K562 (cell line): ENCODE data around the gene ST6GALNAC3. TPM values are rescaled to one million over a fixed set of nuclear protein-coding genes. Genes with fewer than 3 reads are reported as not detected.

Source experiments
- ATAC-seq: fragments of 200-7000 bp; cut with Tn5 transposase; 3 replicates; pipeline ENCODE4 v1.9.1; 2020; ENCODE audit warnings: moderate library complexity
- BruUV-seq: library from RNA; stranded (reverse); fragments of 400-500 nt; replicated peaks from 2 replicates; lab custom pipeline; 2021; lab: Mats Ljungman, UMichigan
- CTCF ChIA-PET: fragments of 300-600 bp; formaldehyde crosslinking; extraction: SDS; loops from one replicate; lab custom pipeline; 2021; ENCODE audit warnings: low intra/inter-chr PET ratio; lab: Yijun Ruan, JAX
- POLR2A ChIA-PET: fragments of 300-600, 350-650 bp; sonication (Branson Sonifier 250); formaldehyde crosslinking; extraction: SDS; loops from one replicate; lab custom pipeline; 2021; ENCODE audit warnings: antibody characterized with exemption, inconsistent platforms; lab: Yijun Ruan, JAX
- DNase-seq, 4 experiments: peaks; one replicate each; pipeline versions ENCODE4 v3.0.0 to v3.0.0-alpha.2; 2011 to 2018; ENCODE audit warnings: low spot score in 3 of 4, mixed read lengths in 3 of 4; ENCODE audit errors: extremely low read depth in 1 of 4
- FAIRE-seq: peaks from 2 replicates; lab custom pipeline; 2011; peaks lifted over from hg19 to GRCh38; lab: Jason Lieb, UNC
- H2AFZ ChIP-seq: 2 replicates; pipeline ENCODE4 v1.6.0; 2011; ENCODE audit warnings: low read depth, low read length, control low read depth, inconsistent platforms
- H3K27ac ChIP-seq: fragments of 200-600 bp; 3 replicates; pipeline ENCODE4 v1.8.0; 2011; ENCODE audit warnings: low read depth, mild to moderate bottlenecking, control low read depth, inconsistent platforms, low read length, moderate library complexity, mixed read lengths; ENCODE audit errors: extremely low read depth
- H3K27me3 ChIP-seq, 2 experiments: fragments of 300-600 bp in 1 of 2; 2 replicates in 1 of 2; 3 replicates in 1 of 2; pipeline versions ENCODE4 v1.6.0 to v1.8.0; 2011; ENCODE audit warnings: inconsistent platforms in 2 of 2, low read length in 2 of 2, mild to moderate bottlenecking in 1 of 2, mixed read lengths in 1 of 2, moderate library complexity in 1 of 2; ENCODE audit not compliant: control insufficient read depth in 2 of 2, insufficient read depth in 2 of 2
- H3K36me3 ChIP-seq: fragments of 300-600 bp; 3 replicates; pipeline ENCODE4 v1.8.0; 2011; ENCODE audit warnings: mild to moderate bottlenecking, low read length, inconsistent platforms; ENCODE audit not compliant: control insufficient read depth, insufficient read depth
- H3K4me1 ChIP-seq, 2 experiments: fragments of 200-600 bp in 1 of 2; replicated peaks in 1 of 2; 2 replicates in 1 of 2; 3 replicates in 1 of 2; pipeline versions ENCODE4 v1.5.1 to v1.8.0; 2011; ENCODE audit warnings: inconsistent platforms in 2 of 2, low read length in 2 of 2, mild to moderate bottlenecking in 1 of 2, mixed read lengths in 1 of 2, moderate library complexity in 1 of 2; ENCODE audit not compliant: control insufficient read depth in 2 of 2, insufficient read depth in 2 of 2
- H3K4me2 ChIP-seq: 2 replicates; pipeline ENCODE4 v1.6.1; 2011; ENCODE audit warnings: low read length, control low read depth, inconsistent platforms, mixed read lengths; ENCODE audit not compliant: insufficient read depth
- H3K4me3 ChIP-seq: fragments of 200-600 bp; sonication (generic), shearing (Covaris generic); 2 replicates; pipeline ENCODE4 v1.5.1; 2016; ENCODE audit warnings: control low read depth, inconsistent platforms
- H3K79me2 ChIP-seq: fragments of 200-600 bp; 3 replicates; pipeline ENCODE4 v1.8.0; 2011; ENCODE audit warnings: low read length, inconsistent platforms; ENCODE audit not compliant: control insufficient read depth, insufficient read depth
- H3K9ac ChIP-seq, 2 experiments: 2 replicates each; pipeline versions ENCODE4 v1.6.0 to v1.6.1; 2011; ENCODE audit warnings: low read depth in 2 of 2, low read length in 2 of 2, control low read depth in 1 of 2, inconsistent platforms in 1 of 2, mild to moderate bottlenecking in 1 of 2, mixed read lengths in 1 of 2; ENCODE audit not compliant: insufficient read depth in 1 of 2
- H3K9me1 ChIP-seq: one replicate; pipeline ENCODE4 v1.6.0; 2011; ENCODE audit warnings: inconsistent platforms, mild to moderate bottlenecking, low read length, moderate library complexity; ENCODE audit not compliant: control insufficient read depth, insufficient read depth
- H3K9me3 ChIP-seq: replicated peaks from 2 replicates; pipeline ENCODE4 v1.5.1; 2011; ENCODE audit warnings: low read depth, low read length, inconsistent platforms; ENCODE audit not compliant: control insufficient read depth, insufficient read depth
- H4K20me1 ChIP-seq: replicated peaks from 2 replicates; pipeline ENCODE4 v1.6.1; 2011; ENCODE audit warnings: low read length, inconsistent platforms, mixed read lengths; ENCODE audit not compliant: control insufficient read depth, insufficient read depth
- ARHGAP35 ChIP-seq: fragments of 450-650 bp; IDR thresholded peaks from 2 replicates; pipeline ENCODE4 v1.6.1; 2018; ENCODE audit not compliant: partially characterized antibody
- CCNT2 ChIP-seq: IDR thresholded peaks from 2 replicates; pipeline ENCODE4 v1.6.1; 2011; ENCODE audit warnings: borderline replicate concordance, low read depth, mild to moderate bottlenecking, moderate library complexity, mixed read lengths, low read length; ENCODE audit not compliant: insufficient read length; ENCODE audit errors: extremely low read depth
- LEF1 ChIP-seq: fragments of 450-650 bp; IDR thresholded peaks from 2 replicates; pipeline ENCODE4 v1.6.1; 2016; ENCODE audit warnings: mild to moderate bottlenecking
- PML ChIP-seq: IDR thresholded peaks from 2 replicates; pipeline ENCODE4 v1.6.1; 2012; ENCODE audit warnings: low read length, inconsistent platforms
- SETDB1 ChIP-seq: IDR thresholded peaks from one replicate; pipeline ENCODE4 v1.6.1; 2012; ENCODE audit warnings: low read length, control low read depth, inconsistent platforms
- ZC3H11A ChIP-seq: IDR thresholded peaks from 2 replicates; pipeline ENCODE4 v1.6.1; 2012; ENCODE audit warnings: low read depth, low read length, improper control_type of control experiment
- ZC3H4 ChIP-seq: sonication (generic); formaldehyde crosslinking; IDR thresholded peaks from 2 replicates; pipeline ENCODE4 v1.9.0; 2021; ENCODE audit warnings: missing genetic modification reagents, borderline replicate concordance
- WGBS: fragments of 100-300 bp; shearing (Covaris generic); methylation state at CpG from one replicate; pipeline ENCODE4 v1.1.6; 2016; ENCODE audit warnings: low coverage, mixed read lengths; ENCODE audit not compliant: insufficient coverage; ENCODE audit errors: missing lambda C conversion rate; 5-methylcytosine and 5-hydroxymethylcytosine counted together
- in situ Hi-C: fragments of 300-500 bp; cut with MboI; formaldehyde crosslinking; loops from 4 replicates; pipeline ENCODE4 v1.15.0; 2018; ENCODE audit warnings: inconsistent platforms, mixed read lengths
- intact Hi-C: fragments of 100-400 bp; cut with micrococcal nuclease; formaldehyde crosslinking; loops from 2 replicates; pipeline ENCODE4 v1.14.2; 2022
- polyA plus RNA-seq, 8 experiments: library from polyadenylated mRNA; depleted of rRNA in 4 of 8; stranded (reverse) in 5 of 8; unstranded in 3 of 8; fragments of >200 nt; fragmentation: Nextera tagmentation in 2 of 8; fragmentation: Illumina TruSeq in 1 of 8; extraction: Ambion mirVana in 2 of 8; extraction: Trizol in 1 of 8; gene quantifications; 2 replicates each; pipeline versions ENCODE4 v1.2.1 to v1.2.3, GENCODE V29; 2011 to 2014; ENCODE audit warnings: inconsistent platforms in 1 of 8, missing spikeins in 1 of 8
- total RNA-seq, 7 experiments: library from RNA; depleted of rRNA in 6 of 7; stranded (reverse); fragments of >200 nt in 6 of 7; fragmentation: Illumina TruSeq in 2 of 7; extraction: Trizol in 2 of 7; gene quantifications; 2 replicates each; pipeline versions ENCODE4 v1.2.1 to v1.2.3, GENCODE V29; 2011 to 2021; ENCODE audit warnings: low replicate concordance in 1 of 7
- TF ChIP-seq, protein P1 (sequence below): conservative IDR thresholded peaks from 2 replicates; pipeline ENCODE4 v1.6.1; 2011; ENCODE audit warnings: low read depth, mild to moderate bottlenecking, low read length; ENCODE audit not compliant: control insufficient read depth
- TF ChIP-seq, protein P2 (sequence below): fragments of 450-650 bp; IDR thresholded peaks from 2 replicates; pipeline ENCODE4 v1.6.1; 2018; ENCODE audit not compliant: partially characterized antibody

Gene ST6GALNAC3
- total and polyA plus RNA-seq, 9 of the 15 experiments (the other 6 are each of a cell fraction or from before 2014, with no cell fraction given): 0.04 to 0.29 (median 0.18) TPM; not detected in 6

DNA sequence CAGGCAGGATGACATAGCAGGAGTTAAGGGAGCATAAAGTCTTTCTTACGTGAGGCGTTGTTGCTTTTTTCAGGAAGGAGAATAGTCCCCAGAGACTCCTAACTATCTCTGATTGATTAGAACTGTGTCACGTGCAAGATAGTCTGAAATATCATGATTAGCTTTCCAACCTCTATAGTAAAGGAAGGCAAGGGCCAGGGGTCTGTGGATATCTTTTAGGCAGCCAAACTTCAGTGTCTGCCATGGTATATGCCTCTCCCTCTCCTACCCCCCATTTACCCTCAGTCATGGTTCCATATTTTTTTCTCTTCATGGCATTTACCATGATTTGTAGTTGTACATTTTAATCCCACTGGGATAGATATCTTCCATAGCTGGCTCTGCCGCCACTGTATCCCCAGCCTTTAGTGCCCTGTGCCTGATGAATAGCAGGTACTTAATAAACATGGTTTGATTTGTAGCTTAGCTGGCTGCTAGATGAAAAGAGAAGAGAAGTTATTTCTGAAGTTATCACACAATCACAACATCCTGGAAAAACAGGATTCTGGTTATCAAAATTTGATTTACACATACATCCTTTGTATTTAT lies 474.1 kb downstream of the ST6GALNAC3 start:
- 0% methylated on average over 4 of the region's 4 CpGs for WGBS
- no peak overlapping the region for H3K4me2 ChIP-seq
- in situ Hi-C loops: no loop called here
- no peak for ATAC-seq
- ChIA-PET POLR2A (no interaction called here), CTCF (no interaction called here)
- no peaks in the 10 kb centered on the region for H3K9me1 ChIP-seq
- H3K27me3 ChIP-seq: no peaks in the 10 kb centered on the region
- no peaks in the 10 kb centered on the region for H3K4me1 ChIP-seq
- FAIRE-seq: no peak
- intact Hi-C loops: no loop called here
- no peaks in the 10 kb centered on the region for H3K9me3 ChIP-seq
- no TSS peak for BruUV-seq
- no peak overlapping the region for H2AFZ ChIP-seq
- DNase-seq: no peak
- H3K27ac ChIP-seq: no peak overlapping the region
- no peaks in the 10 kb centered on the region for H3K36me3 ChIP-seq
- no peak overlapping the region for H3K9ac ChIP-seq
- no peak overlapping the region for H3K4me3 ChIP-seq
- TF ChIP-seq CCNT2: no peak
- no peak for TF ChIP-seq ZC3H11A
- no peak for TF ChIP-seq ZC3H4
- no peak for TF ChIP-seq PML
- no peak for TF ChIP-seq LEF1
- no peak for TF ChIP-seq ARHGAP35
- TF ChIP-seq, protein P1, sequence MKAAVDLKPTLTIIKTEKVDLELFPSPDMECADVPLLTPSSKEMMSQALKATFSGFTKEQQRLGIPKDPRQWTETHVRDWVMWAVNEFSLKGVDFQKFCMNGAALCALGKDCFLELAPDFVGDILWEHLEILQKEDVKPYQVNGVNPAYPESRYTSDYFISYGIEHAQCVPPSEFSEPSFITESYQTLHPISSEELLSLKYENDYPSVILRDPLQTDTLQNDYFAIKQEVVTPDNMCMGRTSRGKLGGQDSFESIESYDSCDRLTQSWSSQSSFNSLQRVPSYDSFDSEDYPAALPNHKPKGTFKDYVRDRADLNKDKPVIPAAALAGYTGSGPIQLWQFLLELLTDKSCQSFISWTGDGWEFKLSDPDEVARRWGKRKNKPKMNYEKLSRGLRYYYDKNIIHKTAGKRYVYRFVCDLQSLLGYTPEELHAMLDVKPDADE: no peak
- no peak for TF ChIP-seq SETDB1
- TF ChIP-seq, protein P2, sequence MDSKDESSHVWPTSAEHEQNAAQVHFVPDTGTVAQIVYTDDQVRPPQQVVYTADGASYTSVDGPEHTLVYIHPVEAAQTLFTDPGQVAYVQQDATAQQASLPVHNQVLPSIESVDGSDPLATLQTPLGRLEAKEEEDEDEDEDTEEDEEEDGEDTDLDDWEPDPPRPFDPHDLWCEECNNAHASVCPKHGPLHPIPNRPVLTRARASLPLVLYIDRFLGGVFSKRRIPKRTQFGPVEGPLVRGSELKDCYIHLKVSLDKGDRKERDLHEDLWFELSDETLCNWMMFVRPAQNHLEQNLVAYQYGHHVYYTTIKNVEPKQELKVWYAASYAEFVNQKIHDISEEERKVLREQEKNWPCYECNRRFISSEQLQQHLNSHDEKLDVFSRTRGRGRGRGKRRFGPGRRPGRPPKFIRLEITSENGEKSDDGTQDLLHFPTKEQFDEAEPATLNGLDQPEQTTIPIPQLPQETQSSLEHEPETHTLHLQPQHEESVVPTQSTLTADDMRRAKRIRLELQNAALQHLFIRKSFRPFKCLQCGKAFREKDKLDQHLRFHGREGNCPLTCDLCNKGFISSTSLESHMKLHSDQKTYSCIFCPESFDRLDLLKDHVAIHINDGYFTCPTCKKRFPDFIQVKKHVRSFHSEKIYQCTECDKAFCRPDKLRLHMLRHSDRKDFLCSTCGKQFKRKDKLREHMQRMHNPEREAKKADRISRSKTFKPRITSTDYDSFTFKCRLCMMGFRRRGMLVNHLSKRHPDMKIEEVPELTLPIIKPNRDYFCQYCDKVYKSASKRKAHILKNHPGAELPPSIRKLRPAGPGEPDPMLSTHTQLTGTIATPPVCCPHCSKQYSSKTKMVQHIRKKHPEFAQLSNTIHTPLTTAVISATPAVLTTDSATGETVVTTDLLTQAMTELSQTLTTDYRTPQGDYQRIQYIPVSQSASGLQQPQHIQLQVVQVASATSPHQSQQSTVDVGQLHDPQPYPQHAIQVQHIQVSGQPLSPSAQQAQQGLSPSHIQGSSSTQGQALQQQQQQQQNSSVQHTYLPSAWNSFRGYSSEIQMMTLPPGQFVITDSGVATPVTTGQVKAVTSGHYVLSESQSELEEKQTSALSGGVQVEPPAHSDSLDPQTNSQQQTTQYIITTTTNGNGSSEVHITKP: no peak
- no peaks in the 10 kb centered on the region for H4K20me1 ChIP-seq
- no peaks in the 10 kb centered on the region for H3K79me2 ChIP-seq
